H1 (cell line): Measurements from ENCODE around the gene SHROOM3.

Experiments used
- ATF2 ChIP-seq: IDR thresholded peaks from 2 replicates; pipeline ENCODE4 v1.6.1; 2012; ENCODE audit warnings: low read length, inconsistent platforms
- CHD2 ChIP-seq: IDR thresholded peaks from 2 replicates; pipeline ENCODE4 v1.6.1; 2012; ENCODE audit warnings: low read length, improper control_type of control experiment
- POLR2A ChIP-seq, 2 experiments: IDR thresholded peaks; 1 replicate in 1 of 2; 2 replicates in 1 of 2; pipeline ENCODE4 v1.6.1; 2011; ENCODE audit warnings: low read depth in 2 of 2, low read length in 2 of 2, mild to moderate bottlenecking in 2 of 2; ENCODE audit errors: control extremely low read depth in 1 of 2
- POLR2AphosphoS5 ChIP-seq: IDR thresholded peaks from 2 replicates; pipeline ENCODE4 v1.6.1; 2011; ENCODE audit warnings: low read depth, low read length
- SP2 ChIP-seq: IDR thresholded peaks from 2 replicates; pipeline ENCODE4 v1.6.1; 2012; ENCODE audit warnings: mild to moderate bottlenecking, low read length, inconsistent platforms

DNA sequence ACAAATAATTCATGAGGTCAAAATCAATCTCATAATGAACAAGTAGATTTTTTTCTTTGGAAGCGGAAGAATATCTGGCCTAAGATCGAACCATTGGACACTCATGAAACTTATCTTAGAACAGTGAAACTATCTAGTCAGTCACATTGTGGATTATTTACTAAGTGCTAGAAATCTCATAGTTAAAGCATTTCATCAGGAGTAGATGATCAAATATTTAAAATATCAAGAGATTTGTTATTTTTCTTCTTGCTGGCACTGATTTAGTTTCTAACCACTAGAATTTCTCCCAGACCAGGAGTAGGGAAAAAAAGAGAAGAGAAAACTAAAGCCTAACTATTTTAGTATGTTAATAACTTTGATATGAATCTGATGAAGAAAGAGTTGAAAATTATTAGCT is 105.5 kb downstream of the SHROOM3 start:
- no peak for TF ChIP-seq POLR2AphosphoS5
- no peak for TF ChIP-seq POLR2A (IDR thresholded peaks at IDR 0.05; ENCODE audit: control extremely low read depth in 1 of 2, low read depth in 2 of 2, low read length in 2 of 2)
- no peak for TF ChIP-seq ATF2
- no peak for TF ChIP-seq CHD2
- TF ChIP-seq SP2, result no peak
